Subcutaneous abdominal adipose tissue (tissue), 5 donors: Measurements from ENCODE around the gene GNPDA1.

Experiments used
- H3K27ac ChIP-seq: one replicate; pipeline ENCODE4 v1.7.0; 2013; ENCODE audit warnings: low read depth, mild to moderate bottlenecking, inconsistent platforms, low read length, moderate library complexity
- H3K27me3 ChIP-seq, 5 donors: one replicate each; pipeline ENCODE4 v1.7.0; 2013; ENCODE audit warnings: low read length in 5 of 5, inconsistent platforms in 1 of 5; ENCODE audit not compliant: control insufficient read depth in 5 of 5, insufficient read depth in 4 of 5
- H3K36me3 ChIP-seq, 5 donors: one replicate each; pipeline ENCODE4 v1.7.0; 2013; ENCODE audit warnings: low read length in 5 of 5; ENCODE audit not compliant: control insufficient read depth in 5 of 5, insufficient read depth in 5 of 5
- H3K4me1 ChIP-seq, 5 donors: one replicate each; pipeline ENCODE4 v1.7.0; 2013; ENCODE audit warnings: low read length in 5 of 5, mild to moderate bottlenecking in 3 of 5, moderate library complexity in 1 of 5; ENCODE audit not compliant: control insufficient read depth in 5 of 5, insufficient read depth in 5 of 5
- H3K4me3 ChIP-seq, 5 donors: one replicate each; pipeline ENCODE4 v1.7.0; 2013; ENCODE audit warnings: low read length in 5 of 5, low read depth in 1 of 5
- H3K9ac ChIP-seq, 5 donors: one replicate each; pipeline ENCODE4 v1.7.0; 2013; ENCODE audit warnings: low read length in 5 of 5, mild to moderate bottlenecking in 4 of 5, moderate library complexity in 3 of 5
- H3K9me3 ChIP-seq, 5 donors: one replicate each; pipeline ENCODE4 v1.7.0; 2013; ENCODE audit warnings: low read length in 5 of 5; ENCODE audit not compliant: control insufficient read depth in 5 of 5
- donor health status: healthy.
- donor health status: healthy.
- donor health status: healthy.
- donor health status: healthy.
- donor health status: healthy.

The GNPDA1 gene

DNA sequence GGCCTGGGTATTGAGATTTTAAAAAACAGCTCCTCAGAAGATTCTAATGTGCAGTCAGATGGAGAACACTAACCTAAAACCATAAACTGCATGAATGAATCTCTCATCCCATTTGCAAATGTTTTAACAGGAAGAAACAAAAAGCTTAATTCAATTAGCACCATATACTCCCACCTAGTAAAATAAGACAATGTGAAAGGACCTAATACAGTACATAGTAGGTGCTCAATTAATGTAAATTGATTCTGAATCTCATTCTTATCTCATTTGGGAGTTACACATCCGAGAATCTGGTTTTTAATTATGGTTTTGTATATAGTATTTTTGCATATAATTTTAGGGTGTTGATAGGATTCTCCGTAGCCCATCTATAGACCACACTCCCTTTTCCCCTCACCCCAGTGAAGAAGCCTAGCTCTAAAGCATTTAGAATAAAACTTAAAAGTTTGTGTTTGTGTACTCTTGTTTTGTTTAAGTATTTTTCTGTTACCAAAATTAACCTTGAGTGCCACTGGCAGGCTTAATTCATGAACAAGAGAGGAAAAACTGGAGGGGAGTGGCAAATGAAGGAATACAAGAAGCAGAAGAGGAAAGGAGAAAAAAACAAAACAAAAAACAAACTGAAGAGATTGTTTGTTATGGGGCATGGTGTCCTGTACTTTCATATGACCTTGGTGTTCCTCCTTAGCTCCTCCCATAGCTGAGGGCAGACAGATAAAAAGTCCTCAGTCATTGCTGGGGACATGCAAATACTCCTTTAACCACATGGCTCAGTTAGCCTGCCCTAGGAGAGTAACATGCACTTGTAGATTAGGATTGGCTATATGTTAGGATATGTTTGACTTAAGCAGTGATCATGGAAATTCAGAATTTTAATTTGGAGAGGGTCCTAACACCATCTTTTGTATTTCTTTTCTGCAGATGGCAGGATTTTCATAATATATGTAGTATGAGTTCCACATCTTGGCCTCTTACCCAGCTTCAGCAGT is 42.8 kb downstream of the GNPDA1 start:
- peaks cover 15 to 25% (median 20%) of the 10 kb centered on the region in 5 donors for H3K36me3 ChIP-seq
- no peaks in the 10 kb centered on the region for H3K27me3 ChIP-seq
- no peaks in the 10 kb centered on the region for H3K9me3 ChIP-seq
- peak overlapping the region; percentile 93 to 99 (median 98) for H3K9ac ChIP-seq
- H3K4me1 ChIP-seq, result peaks cover 5 to 33% (median 23%) of the 10 kb centered on the region in 5 donors
- peak overlapping the region; percentile 85 for H3K27ac ChIP-seq
- peak overlapping the region; percentile 79 to 95 (median 93) for H3K4me3 ChIP-seq

GRCh38 chr5:141968914-141969608 is 43.8 kb downstream of the GNPDA1 start, which contains the start of gene RNF14:
TSS of gene RNF14 (plus strand) at chr5:141969105. CDS start at chr5:141973589, 4,484 bp downstream.
- Histone ChIP-seq H3K4me3 (peak within 1 kb of the TSS; percentile 79 to 95 (median 93)), H3K27ac (peak within 1 kb of the TSS; percentile 85), H3K36me3 (peaks cover 6 to 15% (median 10%) of the 10 kb centered on the region in 5 donors), H3K9ac (peak within 1 kb of the TSS; percentile 93 to 99 (median 98)), H3K4me1 (peaks cover 5 to 33% (median 23%) of the 10 kb centered on the region in 5 donors), H3K9me3 (no peaks in the 10 kb centered on the region), H3K27me3 (no peaks in the 10 kb centered on the region)

DNA sequence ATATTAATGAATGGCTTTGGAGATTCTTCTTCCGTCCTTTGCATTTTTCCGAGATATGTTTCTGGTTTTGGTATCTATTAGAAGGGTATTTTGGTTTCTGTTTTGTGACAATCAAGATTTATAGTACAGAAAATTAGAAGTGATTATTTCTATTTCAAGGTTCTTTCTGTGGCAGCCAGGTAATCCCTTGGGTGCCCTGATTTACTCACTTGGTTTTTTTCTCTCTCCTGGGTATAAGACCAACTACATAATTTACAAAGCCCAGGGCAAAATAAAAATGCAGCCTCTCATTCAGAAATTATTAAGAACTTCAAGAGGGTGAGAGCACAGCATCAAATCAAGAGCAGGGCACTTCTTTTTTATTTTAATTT is 45.9 kb downstream of the GNPDA1 start:
- Histone ChIP-seq H3K27me3 (no peaks in the 10 kb centered on the region), H3K4me1 (peaks cover 5 to 33% (median 23%) of the 10 kb centered on the region in 5 donors), H3K9ac (no peak overlapping the region), H3K4me3 (no peak overlapping the region), H3K36me3 (no peaks in the 10 kb centered on the region), H3K9me3 (no peaks in the 10 kb centered on the region), H3K27ac (no peak overlapping the region)

- H3K9ac ChIP-seq, result no peak overlapping the region
- no peak overlapping the region for H3K4me3 ChIP-seq
- H3K27me3 ChIP-seq, result no peaks in the 10 kb centered on the region
- no peaks in the 10 kb centered on the region for H3K36me3 ChIP-seq
- peaks cover 5 to 29% (median 23%) of the 10 kb centered on the region in 5 donors for H3K4me1 ChIP-seq
- no peak overlapping the region for H3K27ac ChIP-seq
- no peaks in the 10 kb centered on the region for H3K9me3 ChIP-seq
Observed at GRCh38 chr5:141966275-141966962, 46.4 kb downstream of the GNPDA1 start.

DNA sequence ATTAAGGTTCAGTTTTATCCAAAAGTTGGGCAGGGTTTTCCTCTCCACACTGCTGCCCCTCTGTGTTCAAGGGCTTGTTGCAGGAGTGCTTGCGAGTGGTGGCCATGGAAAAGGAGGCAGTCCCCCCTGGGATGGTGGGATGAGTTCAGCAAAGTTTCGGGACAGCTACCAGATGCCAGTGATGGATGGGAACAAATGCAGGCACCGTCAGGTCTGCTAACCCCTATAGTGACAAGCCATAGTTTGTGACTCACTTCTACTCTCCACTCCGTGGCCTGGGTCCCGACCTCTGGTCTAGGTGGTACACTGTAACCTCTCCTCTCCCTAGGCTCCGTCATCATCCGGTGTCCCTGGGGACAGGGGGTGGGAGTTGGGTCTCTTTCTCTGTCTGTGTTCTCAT is 47.8 kb downstream of the GNPDA1 start:
- Histone ChIP-seq H3K36me3 (no peaks in the 10 kb centered on the region), H3K4me3 (no peak overlapping the region), H3K27ac (no peak overlapping the region), H3K9ac (no peak overlapping the region), H3K4me1 (peaks cover 4 to 27% (median 24%) of the 10 kb centered on the region in 5 donors), H3K27me3 (no peaks in the 10 kb centered on the region), H3K9me3 (no peaks in the 10 kb centered on the region)

GRCh38 chr5:141963701-141964100 is 49.1 kb downstream of the GNPDA1 start:
- no peaks in the 10 kb centered on the region for H3K9me3 ChIP-seq

DNA sequence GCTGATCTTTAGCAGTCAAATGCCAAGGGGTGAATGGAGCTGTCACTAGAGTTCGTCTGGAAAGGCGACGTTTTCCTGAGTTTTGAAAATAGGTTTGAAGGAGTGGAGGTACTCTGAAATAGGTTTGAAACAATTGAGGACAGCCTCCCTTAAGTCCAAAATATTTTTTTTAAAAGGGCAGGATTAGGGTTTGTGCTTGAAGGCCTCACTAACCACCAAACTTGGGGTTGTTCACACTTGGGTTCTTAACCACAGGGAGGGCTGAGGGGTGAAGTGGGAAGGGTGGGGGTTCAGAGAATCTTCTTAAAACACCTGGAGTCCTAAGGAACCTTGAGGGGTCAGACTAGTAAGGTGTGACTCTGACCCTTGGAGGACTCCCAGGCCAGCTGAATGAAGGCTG is 51.4 kb downstream of the GNPDA1 start:
- Histone ChIP-seq H3K9ac (no peak overlapping the region), H3K36me3 (no peaks in the 10 kb centered on the region), H3K27ac (no peak overlapping the region), H3K27me3 (peaks cover 0 to 9% (median 0%) of the 10 kb centered on the region in 5 donors), H3K4me1 (peaks cover 5 to 49% (median 36%) of the 10 kb centered on the region in 5 donors), H3K9me3 (no peaks in the 10 kb centered on the region), H3K4me3 (no peak overlapping the region)

More at GRCh38 chr5:141963701-141964100, 49.1 kb downstream of the GNPDA1 start:
- Histone ChIP-seq H3K27me3 (peaks cover 0 to 9% (median 0%) of the 10 kb centered on the region in 5 donors), H3K27ac (no peak overlapping the region), H3K9ac (no peak overlapping the region), H3K4me3 (no peak overlapping the region), H3K4me1 (peaks cover 3 to 30% (median 29%) of the 10 kb centered on the region in 5 donors), H3K36me3 (no peaks in the 10 kb centered on the region)

DNA sequence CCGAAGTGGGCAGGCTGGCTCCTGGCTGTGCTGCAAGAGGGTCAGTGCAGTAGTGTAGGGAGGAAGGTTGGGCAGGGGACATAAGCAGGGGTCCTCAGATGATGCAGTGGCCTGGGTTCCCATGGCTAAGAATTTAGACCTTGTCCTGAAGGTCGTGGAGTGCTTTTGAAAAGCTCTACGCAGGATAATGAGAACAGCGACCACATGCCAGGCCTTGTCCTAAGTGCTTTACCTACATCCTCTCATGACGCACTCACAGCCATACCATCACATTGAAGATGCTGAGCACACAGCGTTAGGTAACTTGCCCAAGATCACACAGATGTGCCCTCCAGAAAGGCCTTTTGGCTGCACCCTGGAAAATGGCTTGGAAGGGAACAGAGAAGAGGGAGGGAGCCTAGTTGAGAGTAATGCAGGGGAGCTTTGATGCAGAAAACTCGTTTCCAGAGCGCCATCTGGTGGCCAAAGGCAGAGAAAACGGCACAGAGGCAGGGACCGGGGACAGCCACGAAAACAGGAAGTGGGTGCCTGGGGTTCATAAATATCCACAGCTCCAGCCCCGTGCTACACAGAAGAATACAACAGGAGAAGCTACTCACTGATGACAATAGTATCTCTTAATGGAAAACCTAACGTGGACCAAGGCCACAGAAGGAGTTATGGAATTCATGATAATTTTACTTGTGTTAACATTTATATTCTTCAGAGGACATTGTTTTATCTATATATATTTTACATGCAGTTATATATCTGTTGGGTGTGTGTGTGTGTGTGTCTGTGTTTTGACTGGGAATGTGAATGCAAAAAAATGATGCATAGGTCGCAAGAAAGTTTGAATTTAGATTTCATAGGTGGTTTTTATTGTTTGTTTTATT is 52.1 kb downstream of the GNPDA1 start:
- H3K4me1 ChIP-seq, result peaks cover 5 to 56% (median 40%) of the 10 kb centered on the region in 5 donors
- peaks cover 0 to 2% (median 0%) of the 10 kb centered on the region in 5 donors for H3K36me3 ChIP-seq
- no peak overlapping the region for H3K9ac ChIP-seq
- H3K27ac ChIP-seq, result no peak overlapping the region
- H3K27me3 ChIP-seq, result peaks cover 0 to 9% (median 0%) of the 10 kb centered on the region in 5 donors
- H3K4me3 ChIP-seq, result no peak overlapping the region
- no peaks in the 10 kb centered on the region for H3K9me3 ChIP-seq

DNA sequence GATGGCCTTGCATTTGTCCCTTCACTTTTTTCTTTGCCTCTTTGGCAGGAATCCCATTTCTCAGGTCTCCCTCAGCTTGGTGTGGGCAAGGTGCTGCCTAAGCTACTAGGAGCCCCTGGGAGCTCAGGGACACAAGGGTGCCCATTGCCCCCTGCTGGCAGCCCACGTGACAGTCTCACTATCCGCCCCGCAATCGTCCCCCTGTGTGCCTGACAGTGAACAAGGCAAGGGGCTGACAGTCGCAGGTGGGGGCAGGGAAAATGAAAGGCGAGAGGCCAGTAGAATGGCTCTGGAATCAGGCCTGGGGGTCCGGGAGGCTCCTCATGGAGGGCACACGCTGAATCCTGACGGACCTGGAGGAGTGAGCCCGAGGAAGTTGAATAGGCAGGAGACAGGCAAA is 52.8 kb downstream of the GNPDA1 start:
- peak overlapping the region; percentile 61 for H3K27ac ChIP-seq
- H3K27me3 ChIP-seq, result peaks cover 0 to 9% (median 0%) of the 10 kb centered on the region in 5 donors
- peaks cover 5 to 63% (median 47%) of the 10 kb centered on the region in 5 donors for H3K4me1 ChIP-seq
- H3K9me3 ChIP-seq, result no peaks in the 10 kb centered on the region
- H3K4me3 ChIP-seq, result no peak overlapping the region
- no peak overlapping the region for H3K9ac ChIP-seq
- H3K36me3 ChIP-seq, result peaks cover 0 to 2% (median 0%) of the 10 kb centered on the region in 5 donors
